Body of pancreas (tissue), 4 donors: ENCODE measurements around the gene ZNF189. TPM values are rescaled to one million over a fixed set of nuclear protein-coding genes. Genes with fewer than 3 reads are reported as not detected.

Experiments
- ATAC-seq: fragments of 150-250 bp; one replicate; pipeline ENCODE4 v1.9.1; 2016
- DNase-seq, 4 donors: peaks; one replicate each; pipeline ENCODE4 v3.0.0-alpha.2; 2019
- H3K27ac ChIP-seq, 4 donors: fragments of 200-600 bp; sonication (generic); 1 replicate in 3 of 4; 2 replicates in 1 of 4; pipeline versions ENCODE4 v1.5.1 to v1.6.1; 2016 to 2019; ENCODE audit warnings: mild to moderate bottlenecking in 1 of 4, mixed read lengths in 1 of 4, moderate library complexity in 1 of 4
- H3K27me3 ChIP-seq, 2 donors: fragments of 200-600 bp; sonication (generic); one replicate each; pipeline ENCODE4 v1.6.0; 2016; ENCODE audit warnings: mild to moderate bottlenecking in 1 of 2
- H3K36me3 ChIP-seq, 2 donors: fragments of 200-600 bp; sonication (generic); replicated peaks in 1 of 2; 2 replicates each; pipeline ENCODE4 v1.5.1; 2016; ENCODE audit warnings: low read depth in 2 of 2; ENCODE audit not compliant: insufficient read depth in 1 of 2
- H3K4me1 ChIP-seq: fragments of 200-600 bp; sonication (generic); one replicate; pipeline ENCODE4 v1.6.0; 2016
- H3K4me3 ChIP-seq, 2 donors: fragments of 200-600 bp; sonication (generic); 1 replicate in 1 of 2; 2 replicates in 1 of 2; pipeline ENCODE4 v1.5.1; 2016 to 2019
- H3K9me3 ChIP-seq, 3 donors: fragments of 200-600 bp; sonication (generic); 1 replicate in 2 of 3; 2 replicates in 1 of 3; pipeline ENCODE4 v1.5.1; 2016
- CTCF ChIP-seq, 7 experiments: fragments of 450-650 bp in 4 of 7; fragments of 200-600 bp in 3 of 7; sonication (generic) in 3 of 7; IDR thresholded peaks; one replicate each; pipeline ENCODE4 v1.5.1; 2016 to 2019; ENCODE audit warnings: antibody characterized with exemption in 7 of 7
- POLR2A ChIP-seq, 3 donors: fragments of 450-650 bp; IDR thresholded peaks; one replicate each; pipeline ENCODE4 v1.6.1; 2016; ENCODE audit warnings: antibody characterized with exemption in 3 of 3, mild to moderate bottlenecking in 2 of 3
- WGBS, 2 donors: methylation state at CpG; one replicate each; pipeline ENCODE4 v1.1.5; 2017; 5-methylcytosine and 5-hydroxymethylcytosine counted together
- intact Hi-C: fragments of 100-400 bp; cut with DNase I; formaldehyde crosslinking; loops from one replicate; pipeline ENCODE4 v1.15.1; 2023
- total RNA-seq, 2 donors: library from RNA; depleted of rRNA; stranded (reverse); fragments of >200 nt; gene quantifications; one replicate each; pipeline ENCODE4 v1.1.0, GENCODE V29; 2016

Gene ZNF189
- total RNA-seq, 2 donors from 2014 or later = 25.1 to 25.2 TPM

DNA sequence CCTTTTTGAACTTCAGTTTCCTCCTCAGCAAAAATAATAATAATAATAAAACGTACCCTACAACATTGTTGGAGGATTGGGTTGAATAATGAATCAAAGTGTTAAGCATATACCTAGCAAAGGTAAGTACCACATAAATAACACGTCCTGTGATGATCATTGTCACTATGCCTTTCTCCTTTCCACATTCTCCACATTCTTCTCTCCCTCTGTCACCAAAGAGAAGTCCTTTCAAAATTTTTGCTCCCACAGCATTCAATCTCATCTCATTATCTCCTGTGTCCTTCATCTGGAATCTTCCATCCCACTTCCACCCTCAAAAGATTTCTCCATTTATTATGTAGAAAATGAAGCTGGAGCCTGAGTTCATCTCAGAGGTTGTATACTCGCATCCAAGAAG, 44.1 kb downstream of the ZNF189 start:
- TF ChIP-seq CTCF (IDR thresholded peaks at IDR 0.05) (no peak), POLR2A (IDR thresholded peaks at IDR 0.05) (no peak)
- no peak for DNase-seq

DNA sequence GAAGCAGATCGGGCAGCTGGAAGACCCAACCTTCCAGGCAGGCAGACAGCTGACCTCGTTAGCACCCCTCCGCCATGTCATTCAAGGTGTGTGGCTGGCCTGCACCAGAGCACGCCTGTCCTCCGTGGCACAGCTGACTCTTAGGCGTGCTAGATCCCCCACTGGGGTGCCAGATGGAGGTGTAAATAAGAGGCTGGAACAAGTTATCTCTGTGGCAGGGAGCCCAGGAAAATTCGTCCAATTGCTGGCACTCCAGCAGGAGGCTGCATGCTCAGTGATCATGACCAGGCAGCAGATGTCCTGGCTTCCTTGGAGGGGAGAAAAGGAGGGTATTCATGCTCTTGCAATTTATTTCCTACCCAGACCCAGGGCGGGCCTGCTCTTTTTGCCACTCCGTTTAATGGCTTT, 44.7 kb downstream of the ZNF189 start:
- H3K36me3 ChIP-seq = no peaks in the 10 kb centered on the region
- peak overlapping the region; percentile 66 to 87 (median 79) for H3K27ac ChIP-seq
- H3K4me3 ChIP-seq = no peak overlapping the region
- ATAC-seq = peak; percentile 95
- no peaks in the 10 kb centered on the region for H3K9me3 ChIP-seq
- peak in 2 of 3 donors; percentile 29 to 48 for TF ChIP-seq POLR2A (IDR thresholded peaks at IDR 0.05)
- TF ChIP-seq CTCF (IDR thresholded peaks at IDR 0.05) = peak in 4 of 7 experiments; percentile 7 to 25 (median 18)
- DNase-seq = peak; percentile 92 to 97 (median 94)
- peaks cover 72% of the 10 kb centered on the region for H3K4me1 ChIP-seq
- WGBS, 2 donors = 13 to 21% methylated on average over 9 of the region's 9 CpGs
- intact Hi-C loops = no loop called here
- no peaks in the 10 kb centered on the region for H3K27me3 ChIP-seq

More for the DNA sequence above, 44.1 kb downstream of the ZNF189 start:
- WGBS, 2 donors = 43 to 60% methylated on average over 3 of the region's 3 CpGs
- Histone ChIP-seq H3K4me3 (no peak overlapping the region), H3K27me3 (no peaks in the 10 kb centered on the region), H3K27ac (peak overlapping the region; percentile 66 to 87 (median 79)), H3K36me3 (no peaks in the 10 kb centered on the region), H3K9me3 (no peaks in the 10 kb centered on the region), H3K4me1 (peaks cover 76% of the 10 kb centered on the region)
- intact Hi-C loops = no loop called here
- ATAC-seq = no peak

DNA sequence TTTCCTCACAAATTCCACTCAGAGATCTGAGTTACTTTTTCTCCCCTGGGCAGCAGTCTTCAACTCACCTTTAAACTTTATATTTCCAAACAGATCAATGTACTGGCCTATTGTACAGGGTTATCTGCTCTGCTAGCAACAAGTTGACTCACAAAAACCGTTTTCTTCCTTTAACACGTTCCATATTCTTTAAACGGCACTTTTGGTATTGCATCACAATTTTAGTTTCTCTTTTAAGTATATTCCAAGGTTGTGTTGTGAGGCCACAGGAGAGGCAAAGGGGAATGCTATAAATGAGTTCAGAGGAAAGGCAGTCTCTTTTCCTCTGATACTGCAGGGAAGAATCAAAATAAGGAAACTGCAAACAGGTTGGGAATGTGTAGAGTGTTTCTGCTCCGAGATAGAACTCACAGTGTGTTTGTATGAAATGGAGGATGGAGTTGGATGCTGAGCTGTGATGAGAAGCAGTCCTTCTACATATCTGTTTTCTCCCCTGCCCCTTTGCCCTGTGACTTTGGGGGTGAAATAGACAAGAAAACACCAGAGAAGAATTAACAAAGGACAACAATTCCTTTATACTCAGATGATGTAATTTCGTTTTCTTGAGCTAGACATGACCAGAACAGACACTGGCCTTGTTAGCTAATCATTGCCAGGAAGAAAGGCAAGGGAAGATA, 46.8 kb downstream of the ZNF189 start:
- Histone ChIP-seq H3K4me3 (no peak overlapping the region), H3K9me3 (no peaks in the 10 kb centered on the region), H3K27me3 (no peaks in the 10 kb centered on the region), H3K27ac (peak overlapping the region; percentile 52 to 87 (median 76)), H3K36me3 (no peaks in the 10 kb centered on the region), H3K4me1 (peaks cover 70% of the 10 kb centered on the region)
- WGBS, 2 donors = 10 to 12% methylated on average over 5 of the region's 5 CpGs
- intact Hi-C loops = no loop called here
- peak in 1 of 4 donors; percentile 17 for DNase-seq
- TF ChIP-seq CTCF (IDR thresholded peaks at IDR 0.05) (no peak), POLR2A (IDR thresholded peaks at IDR 0.05) (no peak)
- peak; percentile 18 for ATAC-seq

DNA sequence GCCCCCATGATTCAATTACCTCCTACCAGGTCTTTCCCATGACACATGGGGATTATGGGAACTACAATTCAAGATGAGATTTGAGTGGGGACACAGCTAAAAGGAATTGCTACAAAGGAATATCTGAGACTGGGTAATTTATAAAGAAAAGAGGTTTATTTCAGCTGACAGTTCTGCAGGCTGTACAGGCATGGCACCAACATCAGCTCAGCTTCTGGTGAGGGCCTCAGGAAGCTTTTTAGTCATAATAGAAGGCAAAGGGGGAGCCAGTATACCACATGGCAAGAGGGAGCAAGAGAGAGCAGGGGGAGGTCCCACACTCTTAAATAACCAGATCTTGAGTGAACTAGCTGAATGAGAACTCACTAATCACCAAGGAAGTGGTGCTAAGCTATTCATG, 48.1 kb downstream of the ZNF189 start:
- ATAC-seq = no peak
- Histone ChIP-seq H3K27ac (no peak overlapping the region), H3K9me3 (no peaks in the 10 kb centered on the region), H3K27me3 (no peaks in the 10 kb centered on the region), H3K4me1 (peaks cover 59% of the 10 kb centered on the region), H3K4me3 (no peak overlapping the region), H3K36me3 (no peaks in the 10 kb centered on the region)
- no peak for DNase-seq
- TF ChIP-seq POLR2A (IDR thresholded peaks at IDR 0.05) (no peak), CTCF (IDR thresholded peaks at IDR 0.05) (no peak)
- intact Hi-C loops = no loop called here

- no peaks in the 10 kb centered on the region for H3K36me3 ChIP-seq
- TF ChIP-seq CTCF (IDR thresholded peaks at IDR 0.05) = no peak
- TF ChIP-seq POLR2A (IDR thresholded peaks at IDR 0.05) = no peak
- 50 to 67% methylated on average over 4 of the region's 4 CpGs for WGBS, 2 donors
- H3K9me3 ChIP-seq = no peaks in the 10 kb centered on the region
- H3K27ac ChIP-seq = peak overlapping the region in 3 of 4 donors; percentile 88 to 92 (median 89)
- H3K4me3 ChIP-seq = no peak overlapping the region
- intact Hi-C loops = no loop called here
- ATAC-seq (no peak), DNase-seq (no peak)
- peaks cover 39% of the 10 kb centered on the region for H3K4me1 ChIP-seq
- no peaks in the 10 kb centered on the region for H3K27me3 ChIP-seq
Measured at GRCh38 chr9:101448680-101449070, 50.0 kb downstream of the ZNF189 start.
